ENCODE results near the gene CADPS. TPM values are rescaled to one million over a fixed set of nuclear protein-coding genes. Genes with fewer than 3 reads are reported as not detected.

The CADPS gene
- polyA plus RNA-seq, 1 of the 3 experiments (the other 2 are of a cell fraction): 5.8 TPM

- POLR2A ChIA-PET: no interaction called here
- no peak for DNase-seq
- peak overlapping the region; percentile 50 for H3K4me2 ChIP-seq
- CTCF ChIA-PET: interaction anchor here (0.6 to 2.2 kb wide), 5 partner anchors 10 to 1254 kb away, joined by 3 to 5 read pairs (median 3); no protein-coding TSS in a partner anchor
- H3K27ac ChIP-seq (ENCODE audit: low read depth in 2 of 2, low read length in 1 of 2): peak overlapping the region; percentile 48 to 92
- H2AFZ ChIP-seq (ENCODE audit: low read depth): no peak overlapping the region
- TF ChIP-seq CHD2 (IDR thresholded peaks at IDR 0.05; ENCODE audit: low read length, partially characterized antibody) (no peak), POLR2AphosphoS5 (IDR thresholded peaks at IDR 0.05; ENCODE audit: low read depth, low read length) (no peak), TCF12 (IDR thresholded peaks at IDR 0.05) (no peak), MXI1 (IDR thresholded peaks at IDR 0.05; ENCODE audit: low read depth, low read length) (no peak), RAD21 (IDR thresholded peaks at IDR 0.05; ENCODE audit: low read length) (no peak), EZH2phosphoT487 (IDR thresholded peaks at IDR 0.05; ENCODE audit: borderline replicate concordance, low read depth) (no peak), SIN3A (IDR thresholded peaks at IDR 0.05; ENCODE audit: borderline replicate concordance, low read depth, low read length) (no peak), FOSL2 (IDR thresholded peaks at IDR 0.05; ENCODE audit: borderline replicate concordance, low read depth) (no peak), NFIC (IDR thresholded peaks at IDR 0.05; ENCODE audit: borderline replicate concordance) (no peak), SMC3 (IDR thresholded peaks at IDR 0.05; ENCODE audit: low read depth, low read length) (no peak), USF2 (IDR thresholded peaks at IDR 0.05; ENCODE audit: borderline replicate concordance, low read depth, low read length) (no peak), RXRA (IDR thresholded peaks at IDR 0.05; ENCODE audit: borderline replicate concordance, low read depth) (no peak)
- H3K4me3 ChIP-seq (ENCODE audit: low read depth in 2 of 2, low read length in 1 of 2): no peak overlapping the region
- H3K9ac ChIP-seq: no peak overlapping the region
- H3K27me3 ChIP-seq (ENCODE audit: insufficient read depth): no peaks in the 10 kb centered on the region
- no peaks in the 10 kb centered on the region for H4K20me1 ChIP-seq (ENCODE audit: insufficient read depth)
- H3K4me1 ChIP-seq (ENCODE audit: control insufficient read depth in 1 of 2, insufficient read depth in 2 of 2, low read depth in 1 of 2, low read length in 1 of 2): peaks cover 2 to 24% of the 10 kb centered on the region in 2 experiments
- H3K36me3 ChIP-seq (replicated peaks in 1 of 2; ENCODE audit: control insufficient read depth in 1 of 2, insufficient read depth in 2 of 2, low read length in 1 of 2): no peaks in the 10 kb centered on the region
- peaks cover 33% of the 10 kb centered on the region for H3F3A ChIP-seq (replicated peaks; ENCODE audit: insufficient read depth)
- no peaks in the 10 kb centered on the region for H3K9me3 ChIP-seq
- no peaks in the 10 kb centered on the region for H3K9me2 ChIP-seq
- no peaks in the 10 kb centered on the region for H3K79me2 ChIP-seq (ENCODE audit: insufficient read depth)
- WGBS (ENCODE audit: low lambda C conversion rate): 92% methylated on average over 1 of the region's 1 CpG
These were observed 270.4 kb downstream of the CADPS start for GRCh38 chr3:62604751-62605351.

GRCh38 chr3:62604298-62604697 is 270.9 kb downstream of the CADPS start:
- peaks cover 2 to 24% of the 10 kb centered on the region in 2 experiments for H3K4me1 ChIP-seq (ENCODE audit: control insufficient read depth in 1 of 2, insufficient read depth in 2 of 2, low read depth in 1 of 2, low read length in 1 of 2)
- TF ChIP-seq RCOR1 (IDR thresholded peaks at IDR 0.05; ENCODE audit: low read length): no peak
- TF ChIP-seq CTCF (IDR thresholded peaks at IDR 0.05): no peak
- TF ChIP-seq USF1 (IDR thresholded peaks at IDR 0.05; ENCODE audit: borderline replicate concordance, low read depth): no peak
- TF ChIP-seq NFIC (IDR thresholded peaks at IDR 0.05; ENCODE audit: borderline replicate concordance): no peak
- 0 out of 2 replicates have a peak, but pooled peaks have one; percentile 21 for TF ChIP-seq JUND (IDR thresholded peaks at IDR 0.05)
- no peak for TF ChIP-seq RFX5 (IDR thresholded peaks at IDR 0.05; ENCODE audit: low read length)
- TF ChIP-seq TCF12 (IDR thresholded peaks at IDR 0.05): peak; percentile 50; the same call in 1 of the 2 replicates
- no peak for TF ChIP-seq USF2 (IDR thresholded peaks at IDR 0.05; ENCODE audit: borderline replicate concordance, low read depth, low read length)
- no peak for TF ChIP-seq YY1 (IDR thresholded peaks at IDR 0.05; ENCODE audit: low read depth)
- no peak for TF ChIP-seq RXRA (IDR thresholded peaks at IDR 0.05; ENCODE audit: borderline replicate concordance, low read depth)
- TF ChIP-seq FOSL2 (IDR thresholded peaks at IDR 0.05; ENCODE audit: borderline replicate concordance, low read depth): peak; percentile 75
- peak; percentile 30; the same call in 1 of the 2 replicates for TF ChIP-seq PBX3 (IDR thresholded peaks at IDR 0.05)

More at GRCh38 chr3:62604298-62604697, 270.9 kb downstream of the CADPS start:
- POLR2A ChIA-PET: no interaction called here
- Histone ChIP-seq H3K79me2 (ENCODE audit: insufficient read depth) (no peaks in the 10 kb centered on the region), H3K9ac (peak overlapping the region; percentile 71), H4K20me1 (ENCODE audit: insufficient read depth) (no peaks in the 10 kb centered on the region), H3F3A (replicated peaks; ENCODE audit: insufficient read depth) (peaks cover 33% of the 10 kb centered on the region), H3K4me3 (ENCODE audit: low read depth in 2 of 2, low read length in 1 of 2) (peak overlapping the region in 1 of 2 experiments; percentile 45; a peak in 2 of 4 replicates), H3K27ac (ENCODE audit: low read depth in 2 of 2, low read length in 1 of 2) (peak overlapping the region; percentile 48 to 92), H3K36me3 (replicated peaks in 1 of 2; ENCODE audit: control insufficient read depth in 1 of 2, insufficient read depth in 2 of 2, low read length in 1 of 2) (no peaks in the 10 kb centered on the region), H3K27me3 (ENCODE audit: insufficient read depth) (no peaks in the 10 kb centered on the region), H3K4me2 (peak overlapping the region; percentile 50), H3K9me2 (no peaks in the 10 kb centered on the region), H3K9me3 (no peaks in the 10 kb centered on the region), H2AFZ (ENCODE audit: low read depth) (peak overlapping the region; percentile 22; the same call in 1 of the 2 replicates)
- CTCF ChIA-PET: interaction anchor here (0.8 to 2.2 kb wide), 3 partner anchors 11 to 1254 kb away, joined by 3 to 5 read pairs (median 3); no protein-coding TSS in a partner anchor
- WGBS (ENCODE audit: low lambda C conversion rate): 7% methylated on average over 2 of the region's 2 CpGs
- DNase-seq: no peak

Data from SK-N-SH (cell line).